HEK293 (cell line): ENCODE results near the gene HOXC5.

Experiments
- PRDM10 ChIP-seq: fragments of 450-650 bp; formaldehyde crosslinking; IDR thresholded peaks from 2 replicates; pipeline ENCODE4 v1.5.1; 2016; ENCODE audit warnings: missing biosample characterization, missing genetic modification characterization
- SP3 ChIP-seq: fragments of 450-650 bp; formaldehyde crosslinking; IDR thresholded peaks from 2 replicates; pipeline ENCODE4 v1.5.1; 2016; ENCODE audit warnings: missing biosample characterization, missing genetic modification characterization
- TCF7L2 ChIP-seq: IDR thresholded peaks from 2 replicates; pipeline ENCODE4 v1.6.1; 2011; ENCODE audit warnings: low read depth, mild to moderate bottlenecking, inconsistent platforms, low read length, moderate library complexity, borderline replicate concordance
- ZFP3 ChIP-seq: fragments of 450-650 bp; formaldehyde crosslinking; IDR thresholded peaks from 2 replicates; pipeline ENCODE4 v1.5.1; 2016; ENCODE audit warnings: low read depth, missing biosample characterization, missing genetic modification characterization
- ZNF148 ChIP-seq: fragments of 450-650 bp; formaldehyde crosslinking; IDR thresholded peaks from 2 replicates; pipeline ENCODE4 v1.5.0; 2017; ENCODE audit warnings: missing biosample characterization, missing genetic modification characterization, borderline replicate concordance
- ZNF169 ChIP-seq: fragments of 450-650 bp; formaldehyde crosslinking; IDR thresholded peaks from 2 replicates; pipeline ENCODE4 v1.5.1; 2016; ENCODE audit warnings: missing biosample characterization, missing genetic modification characterization
- ZNF221 ChIP-seq: fragments of 450-650 bp; formaldehyde crosslinking; IDR thresholded peaks from 2 replicates; pipeline ENCODE4 v1.5.1; 2017; ENCODE audit warnings: missing biosample characterization, missing genetic modification characterization, borderline replicate concordance
- ZNF280C ChIP-seq: fragments of 450-650 bp; formaldehyde crosslinking; IDR thresholded peaks from 2 replicates; pipeline ENCODE4 v1.5.1; 2016; ENCODE audit warnings: missing biosample characterization, missing genetic modification characterization
- ZNF280D ChIP-seq: fragments of 450-650 bp; formaldehyde crosslinking; IDR thresholded peaks from 2 replicates; pipeline ENCODE4 v1.5.1; 2016; ENCODE audit warnings: missing biosample characterization, missing genetic modification characterization
- ZNF501 ChIP-seq: fragments of 450-650 bp; formaldehyde crosslinking; IDR thresholded peaks from 2 replicates; pipeline ENCODE4 v1.5.1; 2016; ENCODE audit warnings: missing biosample characterization, missing genetic modification characterization
- ZNF514 ChIP-seq: fragments of 450-650 bp; formaldehyde crosslinking; IDR thresholded peaks from 2 replicates; pipeline ENCODE4 v1.5.1; 2016; ENCODE audit warnings: missing biosample characterization, missing genetic modification characterization
- ZNF558 ChIP-seq: fragments of 450-650 bp; formaldehyde crosslinking; IDR thresholded peaks from 2 replicates; pipeline ENCODE4 v1.5.1; 2016; ENCODE audit warnings: missing biosample characterization, missing genetic modification characterization
- ZNF610 ChIP-seq: fragments of 450-650 bp; formaldehyde crosslinking; IDR thresholded peaks from 2 replicates; pipeline ENCODE4 v1.5.1; 2016; ENCODE audit warnings: missing biosample characterization, missing genetic modification characterization, borderline replicate concordance
- ZNF639 ChIP-seq: fragments of 450-650 bp; formaldehyde crosslinking; IDR thresholded peaks from 2 replicates; pipeline ENCODE4 v1.5.1; 2016; ENCODE audit warnings: missing biosample characterization, missing genetic modification characterization
- ZNF704 ChIP-seq: fragments of 450-650 bp; formaldehyde crosslinking; IDR thresholded peaks from 2 replicates; pipeline ENCODE4 v1.5.1; 2016; ENCODE audit warnings: missing biosample characterization, missing genetic modification characterization
- TF ChIP-seq, protein P1 (sequence below): fragments of 450-650 bp; formaldehyde crosslinking; conservative IDR thresholded peaks from 2 replicates; pipeline ENCODE4 v1.5.1; 2016; ENCODE audit warnings: low read depth, missing biosample characterization, missing genetic modification characterization
- TF ChIP-seq, protein P2 (sequence below): fragments of 450-650 bp; formaldehyde crosslinking; IDR thresholded peaks from 2 replicates; pipeline ENCODE4 v1.5.1; 2017; ENCODE audit warnings: missing biosample characterization, missing genetic modification characterization

The HOXC5 gene

GRCh38 chr12:54051874-54052437 is 19.1 kb downstream of the HOXC5 start (continued):
- TF ChIP-seq ZNF501 (peak; percentile 86), ZNF514 (tag by site-specific recombination) (no peak), PRDM10 (tag by site-specific recombination) (no peak), ZNF148 (tag by site-specific recombination) (no peak), ZNF280D (no peak), ZNF704 (tag by site-specific recombination) (no peak), TCF7L2 (peak; percentile 98), ZNF280C (tag by site-specific recombination) (no peak), ZNF639 (tag by site-specific recombination) (peak; percentile 90), ZFP3 (peak; percentile 23; the same call in 1 of the 2 replicates), ZNF169 (tag by site-specific recombination) (no peak), SP3 (tag by site-specific recombination) (no peak), ZNF221 (tag by site-specific recombination) (no peak), ZNF610 (tag by site-specific recombination) (peak; percentile 85), ZNF558 (tag by site-specific recombination) (no peak)
- TF ChIP-seq, protein P1, sequence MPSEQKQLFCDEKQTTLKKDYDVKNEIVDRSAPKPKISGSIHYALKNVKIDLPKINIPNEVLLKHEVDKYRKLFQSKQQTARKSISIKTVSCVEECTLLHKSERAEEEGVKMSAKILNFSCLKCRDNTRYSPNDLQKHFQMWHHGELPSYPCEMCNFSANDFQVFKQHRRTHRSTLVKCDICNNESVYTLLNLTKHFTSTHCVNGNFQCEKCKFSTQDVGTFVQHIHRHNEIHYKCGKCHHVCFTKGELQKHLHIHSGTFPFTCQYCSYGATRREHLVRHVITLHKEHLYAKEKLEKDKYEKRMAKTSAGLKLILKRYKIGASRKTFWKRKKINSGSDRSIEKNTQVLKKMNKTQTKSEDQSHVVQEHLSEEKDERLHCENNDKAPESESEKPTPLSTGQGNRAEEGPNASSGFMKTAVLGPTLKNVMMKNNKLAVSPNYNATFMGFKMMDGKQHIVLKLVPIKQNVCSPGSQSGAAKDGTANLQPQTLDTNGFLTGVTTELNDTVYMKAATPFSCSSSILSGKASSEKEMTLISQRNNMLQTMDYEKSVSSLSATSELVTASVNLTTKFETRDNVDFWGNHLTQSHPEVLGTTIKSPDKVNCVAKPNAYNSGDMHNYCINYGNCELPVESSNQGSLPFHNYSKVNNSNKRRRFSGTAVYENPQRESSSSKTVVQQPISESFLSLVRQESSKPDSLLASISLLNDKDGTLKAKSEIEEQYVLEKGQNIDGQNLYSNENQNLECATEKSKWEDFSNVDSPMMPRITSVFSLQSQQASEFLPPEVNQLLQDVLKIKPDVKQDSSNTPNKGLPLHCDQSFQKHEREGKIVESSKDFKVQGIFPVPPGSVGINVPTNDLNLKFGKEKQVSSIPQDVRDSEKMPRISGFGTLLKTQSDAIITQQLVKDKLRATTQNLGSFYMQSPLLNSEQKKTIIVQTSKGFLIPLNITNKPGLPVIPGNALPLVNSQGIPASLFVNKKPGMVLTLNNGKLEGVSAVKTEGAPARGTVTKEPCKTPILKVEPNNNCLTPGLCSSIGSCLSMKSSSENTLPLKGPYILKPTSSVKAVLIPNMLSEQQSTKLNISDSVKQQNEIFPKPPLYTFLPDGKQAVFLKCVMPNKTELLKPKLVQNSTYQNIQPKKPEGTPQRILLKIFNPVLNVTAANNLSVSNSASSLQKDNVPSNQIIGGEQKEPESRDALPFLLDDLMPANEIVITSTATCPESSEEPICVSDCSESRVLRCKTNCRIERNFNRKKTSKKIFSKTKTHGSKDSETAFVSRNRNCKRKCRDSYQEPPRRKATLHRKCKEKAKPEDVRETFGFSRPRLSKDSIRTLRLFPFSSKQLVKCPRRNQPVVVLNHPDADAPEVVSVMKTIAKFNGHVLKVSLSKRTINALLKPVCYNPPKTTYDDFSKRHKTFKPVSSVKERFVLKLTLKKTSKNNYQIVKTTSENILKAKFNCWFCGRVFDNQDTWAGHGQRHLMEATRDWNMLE (tag by site-specific recombination), result peak; percentile 43; the same call in 1 of the 2 replicates
- TF ChIP-seq, protein P2, sequence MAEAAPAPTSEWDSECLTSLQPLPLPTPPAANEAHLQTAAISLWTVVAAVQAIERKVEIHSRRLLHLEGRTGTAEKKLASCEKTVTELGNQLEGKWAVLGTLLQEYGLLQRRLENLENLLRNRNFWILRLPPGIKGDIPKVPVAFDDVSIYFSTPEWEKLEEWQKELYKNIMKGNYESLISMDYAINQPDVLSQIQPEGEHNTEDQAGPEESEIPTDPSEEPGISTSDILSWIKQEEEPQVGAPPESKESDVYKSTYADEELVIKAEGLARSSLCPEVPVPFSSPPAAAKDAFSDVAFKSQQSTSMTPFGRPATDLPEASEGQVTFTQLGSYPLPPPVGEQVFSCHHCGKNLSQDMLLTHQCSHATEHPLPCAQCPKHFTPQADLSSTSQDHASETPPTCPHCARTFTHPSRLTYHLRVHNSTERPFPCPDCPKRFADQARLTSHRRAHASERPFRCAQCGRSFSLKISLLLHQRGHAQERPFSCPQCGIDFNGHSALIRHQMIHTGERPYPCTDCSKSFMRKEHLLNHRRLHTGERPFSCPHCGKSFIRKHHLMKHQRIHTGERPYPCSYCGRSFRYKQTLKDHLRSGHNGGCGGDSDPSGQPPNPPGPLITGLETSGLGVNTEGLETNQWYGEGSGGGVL (tag by site-specific recombination), result no peak
